Inferior parietal cortex (tissue), 1 donor: ENCODE data around the gene JMJD1C.
"Not testable (repeated sequence)": the region's sequence is repeated elsewhere in the genome, so short reads cannot be mapped to it uniquely, and the experiment has no call there.

Experiments used
- DNase-seq: peaks from one replicate; pipeline ENCODE4 v3.0.0-alpha.2; 2016; ENCODE audit errors: extremely low spot score

Gene JMJD1C

DNA sequence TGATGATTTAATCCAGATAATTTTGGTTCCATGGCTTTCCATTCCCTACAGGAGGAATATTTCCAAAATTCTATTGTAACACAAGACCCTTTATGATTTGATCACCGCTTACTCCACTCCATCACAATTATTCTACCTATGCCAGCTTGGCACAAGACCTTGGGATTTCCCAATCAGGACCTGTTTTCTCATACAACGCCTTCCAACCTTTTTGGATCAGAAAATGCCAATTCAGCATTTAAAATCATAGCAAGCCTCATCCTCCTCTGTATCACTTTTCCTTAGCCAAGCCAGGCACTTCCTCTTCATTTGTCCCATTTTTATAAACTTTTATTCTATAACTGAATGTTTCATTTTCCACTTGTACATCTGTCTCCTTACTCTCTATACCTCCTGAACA, 100.9 kb downstream of the JMJD1C start:
- DNase-seq: no peak

DNA sequence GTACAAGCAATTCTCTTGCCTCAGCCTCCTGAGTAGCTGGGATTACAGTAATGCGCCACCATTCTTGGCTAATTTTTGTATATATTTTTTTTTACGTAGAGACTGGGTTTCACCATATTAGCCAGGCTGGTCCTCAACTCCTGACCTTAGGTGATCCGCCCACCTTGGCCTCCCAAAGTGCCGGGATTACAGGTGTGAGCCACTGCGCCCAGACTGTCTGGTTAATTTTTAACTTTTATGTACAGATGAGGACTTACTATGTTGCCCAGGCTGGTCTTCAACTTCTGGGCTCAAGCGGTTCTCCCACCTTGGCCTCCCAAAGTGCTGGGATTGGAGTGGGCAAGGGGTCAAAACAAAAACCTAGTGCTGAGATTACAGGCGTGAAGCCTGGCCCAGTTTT, 101.8 kb downstream of the JMJD1C start:
- no peak for DNase-seq

DNA sequence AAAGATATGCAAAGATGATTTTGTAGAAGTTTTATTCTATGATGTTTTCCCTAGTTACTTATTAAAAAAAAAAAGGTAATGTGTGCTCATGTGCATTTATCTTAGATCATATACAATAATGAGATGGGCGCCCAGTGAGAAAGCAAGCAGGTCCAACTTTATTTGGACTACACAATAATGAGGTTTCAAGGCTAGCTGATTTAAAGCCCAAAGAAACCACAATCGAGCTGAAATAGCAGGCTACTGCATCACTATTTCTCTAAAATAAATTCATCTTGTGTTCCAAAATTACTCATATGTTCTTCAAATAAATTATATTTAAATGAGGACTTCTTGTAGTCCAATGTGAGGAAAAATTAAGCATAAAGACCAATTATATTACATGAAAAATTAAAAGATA, 110.1 kb downstream of the JMJD1C start:
- DNase-seq: no peak

DNA sequence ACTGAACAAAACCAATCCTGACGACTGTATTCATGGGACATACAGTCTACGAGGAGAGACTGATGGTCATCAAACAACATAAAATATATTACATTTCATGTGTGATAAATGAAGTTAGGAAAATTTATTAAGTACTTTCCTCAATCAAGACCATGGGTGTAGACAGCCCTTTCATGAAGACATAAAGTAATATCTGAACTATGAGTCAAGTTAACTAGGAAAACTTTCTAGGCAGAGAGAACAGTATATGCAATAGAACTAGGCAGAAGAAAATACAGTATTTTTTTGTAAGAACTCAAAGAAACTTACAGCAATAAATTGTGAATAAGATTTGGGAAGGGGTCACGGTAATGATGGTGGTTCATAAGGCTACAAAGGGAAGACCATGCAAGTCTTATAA, 112.8 kb downstream of the JMJD1C start:
- DNase-seq: no peak

DNA sequence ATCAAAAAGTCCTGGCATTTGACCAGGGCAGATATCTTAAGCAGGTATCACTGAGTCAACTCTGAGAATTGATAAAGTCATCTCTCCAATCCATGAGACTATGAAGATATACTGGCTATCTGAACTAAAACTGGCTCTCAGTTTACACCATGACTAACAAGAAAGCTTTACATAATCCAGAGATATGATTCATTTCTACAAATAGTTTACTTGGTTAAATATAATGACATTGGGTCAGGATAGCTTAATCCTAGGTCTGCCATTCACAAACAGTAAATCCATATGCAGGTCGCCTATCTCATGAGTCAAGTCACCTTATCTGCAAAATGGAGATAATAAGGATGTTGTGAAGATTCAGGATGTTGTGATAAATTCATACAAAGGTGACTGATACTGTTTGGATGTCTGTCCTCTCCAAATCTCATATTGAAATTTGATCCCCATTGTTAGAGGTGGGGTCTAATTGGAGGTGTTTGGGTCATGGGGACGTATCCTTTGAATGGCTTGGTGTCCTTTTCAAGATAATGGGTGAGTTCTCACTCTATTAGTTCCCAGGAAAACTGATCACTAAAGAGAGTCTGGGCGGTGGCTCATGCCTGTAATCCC, 117.4 kb downstream of the JMJD1C start:
- no peak for DNase-seq

DNA sequence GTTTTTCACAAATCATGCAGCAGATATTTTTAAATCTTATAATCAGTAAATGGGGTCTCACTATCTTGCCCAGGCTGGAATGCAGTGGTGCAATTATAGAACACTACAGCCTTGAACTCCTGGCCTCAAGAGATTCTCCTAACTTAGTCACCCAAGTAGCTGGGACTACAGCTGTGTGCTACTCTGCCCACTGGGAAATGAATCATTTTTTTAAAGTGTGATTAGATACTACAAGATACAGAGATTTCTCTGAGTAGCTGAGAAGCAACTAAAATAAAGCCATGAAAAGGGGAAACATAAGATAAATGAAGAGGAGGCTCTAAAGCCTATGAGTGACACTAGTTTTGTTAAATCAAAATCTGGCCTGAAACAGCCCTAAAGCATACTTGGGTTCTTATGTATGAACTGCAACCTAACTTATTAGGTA, 119.7 kb downstream of the JMJD1C start:
- DNase-seq: no peak

DNA sequence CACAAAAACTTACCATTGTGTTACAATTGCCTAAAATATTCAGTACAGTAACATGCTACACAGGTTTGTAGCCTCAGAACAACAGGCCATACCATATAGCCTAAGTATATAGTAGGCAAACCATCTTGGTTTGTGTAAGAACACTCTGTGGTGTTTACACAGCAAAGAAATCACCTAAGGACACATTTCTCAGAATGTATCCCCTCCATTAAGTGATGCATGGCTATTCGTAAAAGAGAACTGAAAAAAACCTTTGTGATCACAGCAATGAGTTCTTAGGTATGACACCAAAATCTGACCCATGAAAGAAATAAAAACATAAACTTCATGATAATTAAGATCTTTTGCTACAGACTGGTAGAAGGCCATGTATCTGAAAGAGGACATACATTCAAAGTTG, 121.5 kb downstream of the JMJD1C start:
- DNase-seq: no peak

DNA sequence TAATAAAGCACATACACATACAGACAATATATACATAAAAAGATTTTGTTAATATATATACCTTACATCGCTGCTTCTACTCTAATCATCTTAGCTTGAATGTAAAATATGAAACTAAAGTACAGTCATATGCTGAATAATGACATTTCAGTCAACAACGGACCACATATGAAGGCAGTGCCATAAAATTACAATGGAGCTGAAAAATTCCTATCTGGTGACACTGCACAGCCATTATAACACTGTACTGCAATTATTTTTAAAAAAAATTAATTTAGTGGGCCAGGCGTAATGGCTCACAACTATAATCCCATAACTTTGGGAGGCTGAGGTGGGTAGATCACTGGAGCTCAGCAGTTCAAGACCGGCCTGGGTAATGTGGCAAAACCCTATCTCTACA, 122.3 kb downstream of the JMJD1C start:
- no peak for DNase-seq

DNA sequence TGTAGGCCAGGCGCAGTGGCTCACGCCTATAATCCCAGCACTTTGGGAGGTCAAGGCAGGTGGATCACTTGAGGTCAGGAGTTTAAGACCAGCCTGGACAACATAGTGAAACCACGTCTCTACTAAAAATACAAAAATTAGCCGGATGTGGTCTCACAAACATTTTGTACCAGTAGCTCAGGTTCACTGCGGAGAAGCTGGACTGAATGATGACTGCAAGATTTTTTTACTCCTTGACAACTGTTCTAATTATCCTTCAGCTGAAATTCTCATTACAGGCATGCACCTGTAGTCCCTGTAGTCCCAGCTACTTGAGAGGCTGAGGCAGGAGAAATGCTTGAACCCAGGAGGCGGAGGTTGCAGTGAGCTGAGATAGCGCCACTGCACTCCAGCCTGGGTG, 126.1 kb downstream of the JMJD1C start:
- not testable (repeated sequence) for DNase-seq

DNA sequence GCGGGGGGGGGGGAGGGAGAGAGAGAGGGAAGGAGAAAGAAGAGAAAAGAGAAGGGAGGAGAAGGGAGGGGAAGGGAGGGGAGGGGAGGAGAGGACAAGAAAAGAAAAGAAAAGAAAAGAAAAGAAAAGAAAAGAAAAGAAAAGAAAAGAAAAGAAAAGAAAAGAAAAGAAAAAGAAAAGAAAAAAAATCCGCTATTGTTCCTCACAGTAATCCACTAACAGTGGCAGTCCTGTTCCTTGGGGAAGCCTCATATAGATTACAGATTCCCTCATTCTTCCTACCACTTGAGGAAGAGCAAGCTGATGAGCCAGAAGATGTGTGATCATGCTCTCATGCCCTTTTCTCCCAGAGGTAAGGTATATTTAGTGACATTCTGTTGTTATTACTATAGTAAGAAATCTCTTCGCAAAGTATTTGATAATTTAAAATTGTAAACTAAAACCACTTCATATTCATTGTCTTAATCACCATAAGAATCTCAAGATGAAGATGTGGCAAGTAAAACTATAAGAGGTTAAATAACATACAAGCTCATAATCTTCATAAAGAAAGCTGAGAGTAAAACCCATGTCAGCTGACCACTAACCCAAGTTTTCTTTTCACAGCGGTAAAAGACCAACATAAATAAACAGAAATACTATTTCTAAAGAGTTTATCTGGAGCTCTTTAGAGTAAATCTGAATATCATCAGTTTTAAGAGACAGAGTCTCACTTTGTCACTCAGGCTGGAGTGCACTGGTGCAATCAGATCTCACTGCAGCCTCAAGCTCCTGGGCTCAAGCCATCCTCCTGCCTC, 128.1 kb downstream of the JMJD1C start:
- no peak for DNase-seq

DNA sequence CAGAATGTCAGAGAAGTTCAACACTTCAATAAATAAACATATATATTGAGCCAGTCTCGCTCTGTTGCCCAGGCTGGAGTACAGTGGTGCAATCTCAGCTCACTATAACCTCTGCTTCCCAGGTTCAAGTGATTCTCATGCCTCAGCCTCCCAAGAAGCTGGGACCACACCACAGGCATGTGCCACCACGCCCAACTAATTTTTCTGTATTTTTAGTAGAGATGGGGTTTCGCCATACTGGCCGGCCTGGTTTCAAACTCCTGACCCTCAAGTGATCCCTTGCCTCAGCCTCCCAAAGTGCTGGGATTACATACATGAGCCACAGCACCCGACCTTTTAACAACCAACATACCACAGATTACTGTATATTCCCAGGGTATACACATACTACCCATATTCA, 134.2 kb downstream of the JMJD1C start:
- no peak for DNase-seq

DNA sequence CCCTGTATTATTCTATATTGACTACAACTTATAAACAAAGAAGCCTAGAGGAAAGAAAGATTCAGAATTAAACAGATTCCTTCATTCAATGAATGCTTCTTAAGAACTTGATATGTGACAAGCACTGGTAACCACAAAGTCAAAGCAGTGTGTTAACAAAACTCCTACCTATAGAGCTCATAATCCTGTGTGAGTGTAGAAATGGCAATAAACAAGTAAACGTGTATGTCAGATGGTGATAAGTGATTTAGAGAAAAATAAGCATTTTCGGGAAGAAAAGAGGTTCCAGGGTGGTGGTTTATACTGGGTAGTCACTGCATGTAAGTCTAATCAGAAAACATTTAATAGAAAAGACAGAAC, 141.3 kb downstream of the JMJD1C start:
- no peak for DNase-seq

DNA sequence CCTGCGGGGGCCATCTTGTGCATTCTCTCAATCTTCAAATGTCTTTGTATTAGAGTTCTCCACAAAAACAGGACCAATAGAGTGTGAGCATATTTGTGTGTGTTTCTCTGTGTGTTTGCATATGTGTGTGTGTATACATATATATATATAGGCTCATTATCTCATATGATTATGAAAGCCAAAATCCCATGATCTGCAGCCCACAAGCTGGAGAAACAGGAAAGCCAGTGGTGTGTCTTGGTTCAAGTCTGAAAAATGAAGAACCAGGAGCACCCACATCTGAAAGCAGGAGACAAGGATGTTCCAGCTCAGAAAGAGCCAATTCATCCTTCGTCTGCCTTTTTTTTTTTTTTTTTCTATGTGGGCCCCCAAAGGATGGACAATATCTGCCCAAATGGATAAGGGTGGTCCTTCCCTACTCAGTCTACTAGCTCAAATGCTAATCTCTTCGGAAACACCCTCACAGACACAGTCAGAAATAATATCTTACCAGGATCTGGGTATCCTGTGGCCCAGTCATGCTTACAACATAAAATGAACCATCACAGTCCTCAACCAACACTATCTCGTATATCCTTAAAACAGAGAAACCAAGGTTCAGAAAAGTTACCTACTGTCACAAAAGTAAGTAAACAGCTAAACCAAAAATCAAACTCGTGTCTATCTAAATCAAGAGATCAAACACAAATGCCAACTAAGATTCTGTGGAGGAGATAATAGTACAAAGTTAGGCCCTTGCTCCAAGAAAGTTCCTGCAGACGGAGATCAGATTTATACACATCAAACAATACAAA, 141.9 kb downstream of the JMJD1C start:
- no peak for DNase-seq

DNA sequence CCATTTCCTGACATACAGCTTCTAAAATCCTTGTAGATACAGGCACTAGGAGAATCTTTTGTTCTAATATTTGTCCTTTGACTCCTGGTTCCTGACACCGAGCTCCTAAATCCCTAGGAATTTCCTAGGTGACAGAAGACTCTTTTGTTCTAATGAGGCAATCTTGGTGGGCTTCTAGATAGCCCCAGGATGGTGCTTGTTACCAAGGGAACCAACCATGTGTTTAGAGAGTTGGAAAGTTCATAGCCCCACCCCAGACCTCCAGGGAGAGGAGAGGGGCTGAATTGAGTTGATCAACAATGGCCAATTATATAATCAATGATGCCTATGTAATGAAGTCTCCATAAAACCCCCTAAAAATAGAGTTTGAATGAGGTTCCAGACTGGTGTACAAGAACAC, 145.1 kb downstream of the JMJD1C start:
- DNase-seq: no peak

DNA sequence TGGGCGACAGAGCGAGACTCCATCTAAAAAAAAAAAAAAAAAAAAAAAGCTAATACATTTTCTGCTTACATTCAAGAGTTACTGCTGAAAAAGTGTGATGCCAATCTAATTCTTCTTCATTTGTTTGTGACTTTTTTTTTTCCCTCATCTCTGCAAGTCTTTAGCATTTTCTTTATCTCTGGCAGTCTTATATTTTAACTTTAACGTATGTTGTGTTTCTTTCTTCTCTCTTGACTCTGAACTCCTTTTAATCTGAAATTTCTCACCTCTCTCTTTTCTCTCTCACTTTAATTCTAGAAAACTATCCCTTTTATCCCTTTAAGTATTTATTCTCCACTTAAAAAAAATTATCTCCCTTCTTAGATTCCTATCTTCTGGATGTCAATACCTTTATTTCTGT, 146.5 kb downstream of the JMJD1C start:
- DNase-seq: no peak

DNA sequence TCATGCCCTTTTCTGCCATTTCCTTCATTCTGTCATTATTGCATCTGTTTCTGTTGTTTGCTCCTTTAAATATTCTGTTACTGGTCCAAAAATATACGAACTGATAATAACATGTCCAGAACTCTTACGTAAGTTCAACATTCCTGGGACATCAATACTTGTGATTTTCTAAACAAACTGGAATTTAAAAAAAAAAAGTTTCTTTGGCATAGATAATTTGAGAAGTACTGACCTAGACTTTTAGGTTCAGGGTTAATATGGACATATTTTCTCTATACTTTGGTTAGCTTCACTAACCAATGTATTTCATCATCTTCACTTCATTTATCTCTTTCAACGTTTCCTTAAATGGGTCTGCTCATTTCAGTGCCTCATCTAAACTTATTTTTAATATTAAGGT, 147.3 kb downstream of the JMJD1C start:
- no peak for DNase-seq

DNA sequence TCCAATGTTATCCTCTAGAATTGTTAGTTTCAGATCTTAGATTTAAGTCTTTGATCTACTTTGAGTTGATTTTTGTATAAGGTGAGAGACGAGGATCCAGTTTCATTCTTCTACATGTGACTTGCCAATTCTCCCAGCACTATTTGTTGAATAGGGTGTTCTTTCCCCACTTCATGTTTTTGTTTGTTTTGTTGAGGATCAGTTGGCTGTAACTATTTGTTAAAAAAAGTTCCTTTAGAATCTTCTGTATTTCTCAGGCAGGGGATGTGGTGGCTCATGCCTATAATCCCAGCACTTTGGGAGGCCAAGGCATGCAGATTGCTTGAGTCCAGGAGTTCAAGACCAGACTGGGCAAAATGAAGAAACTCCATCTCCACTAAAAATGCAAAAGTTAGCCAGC, 151.8 kb downstream of the JMJD1C start:
- DNase-seq: no peak

DNA sequence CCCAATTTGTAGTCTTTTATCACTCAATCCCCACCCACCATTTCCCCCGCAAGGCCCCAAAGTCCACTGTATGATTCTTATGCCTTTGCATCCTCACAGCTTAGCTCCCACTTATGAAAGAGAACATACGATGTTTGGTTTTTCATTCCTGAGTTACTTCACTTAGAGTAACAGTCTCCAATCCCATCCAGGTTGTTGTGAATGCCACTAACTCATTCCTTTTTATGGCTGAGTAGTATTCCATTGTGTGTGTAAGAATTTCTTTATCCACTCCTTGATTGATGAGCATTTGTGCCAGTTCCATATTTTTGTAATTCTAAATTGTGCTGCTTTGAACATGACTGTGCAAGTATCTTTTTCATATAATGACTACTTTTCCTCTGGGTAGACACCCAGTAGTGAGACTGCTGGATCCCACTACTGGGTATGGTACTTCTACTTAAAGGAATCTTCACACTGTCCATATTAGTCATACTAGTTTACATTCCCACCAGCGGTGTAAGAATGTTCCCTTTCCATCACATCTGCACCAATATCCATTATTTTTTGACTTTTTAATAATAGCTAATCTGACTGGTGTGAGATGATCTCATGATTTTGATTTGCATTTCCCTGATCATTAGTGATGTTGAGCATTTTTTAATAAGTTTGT, 152.6 kb downstream of the JMJD1C start:
- DNase-seq: no peak

DNA sequence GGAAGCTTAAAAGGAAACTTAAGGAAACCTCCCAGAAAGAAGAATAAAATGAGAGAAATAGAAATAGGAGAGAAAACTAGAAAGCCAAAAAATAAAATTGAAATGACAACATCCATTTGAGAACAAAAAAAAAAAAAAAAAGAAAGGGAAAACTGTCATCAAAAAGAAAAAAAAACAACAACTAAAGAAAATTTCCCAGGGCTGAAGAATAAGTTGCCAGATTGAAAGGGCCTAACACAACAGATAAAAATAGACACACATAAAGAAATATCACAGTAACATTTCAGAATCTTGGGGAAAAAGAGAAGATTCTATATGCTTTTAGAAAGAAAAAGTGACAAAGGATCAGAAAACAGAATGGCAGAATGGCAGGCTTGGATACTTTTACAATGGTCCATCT, 157.1 kb downstream of the JMJD1C start:
- no peak for DNase-seq

DNA sequence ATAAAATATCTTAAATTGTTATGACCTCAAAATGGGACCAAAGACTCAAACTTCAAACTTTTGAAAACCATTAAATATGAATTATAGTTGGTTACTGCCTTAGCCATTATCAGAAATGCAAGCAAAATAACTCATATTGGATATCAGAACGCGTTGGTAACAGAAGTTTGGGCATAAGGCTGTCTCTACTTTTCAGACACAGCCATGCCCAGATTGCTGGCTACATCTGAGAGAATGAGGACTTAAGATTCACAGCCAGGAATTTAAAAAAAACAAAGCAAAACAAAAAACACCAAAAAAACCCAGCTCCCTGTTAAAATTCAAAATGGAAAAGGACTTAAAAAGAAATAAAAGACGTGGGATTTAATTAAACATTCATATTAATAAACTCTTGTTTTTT, 161.6 kb downstream of the JMJD1C start:
- DNase-seq: no peak

DNA sequence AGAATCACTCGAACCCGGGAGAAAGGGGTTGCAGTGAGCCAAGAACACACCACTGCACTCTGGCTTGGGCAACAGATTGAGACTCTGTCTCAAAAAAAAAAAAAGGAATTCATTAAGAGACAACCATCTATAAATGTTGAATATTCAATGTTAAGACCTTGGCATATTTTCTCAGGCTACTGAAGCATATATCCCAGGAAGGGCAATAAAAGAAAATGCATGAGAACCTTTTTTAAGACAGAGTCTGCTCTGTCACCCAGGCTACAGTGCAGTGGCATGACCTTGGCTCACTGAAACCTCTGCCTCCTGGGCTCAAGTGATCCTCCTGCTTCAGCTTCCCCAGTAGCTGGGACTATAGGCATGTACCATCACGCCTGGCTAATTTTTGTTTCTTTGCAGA, 165.0 kb downstream of the JMJD1C start:
- no peak for DNase-seq

DNA sequence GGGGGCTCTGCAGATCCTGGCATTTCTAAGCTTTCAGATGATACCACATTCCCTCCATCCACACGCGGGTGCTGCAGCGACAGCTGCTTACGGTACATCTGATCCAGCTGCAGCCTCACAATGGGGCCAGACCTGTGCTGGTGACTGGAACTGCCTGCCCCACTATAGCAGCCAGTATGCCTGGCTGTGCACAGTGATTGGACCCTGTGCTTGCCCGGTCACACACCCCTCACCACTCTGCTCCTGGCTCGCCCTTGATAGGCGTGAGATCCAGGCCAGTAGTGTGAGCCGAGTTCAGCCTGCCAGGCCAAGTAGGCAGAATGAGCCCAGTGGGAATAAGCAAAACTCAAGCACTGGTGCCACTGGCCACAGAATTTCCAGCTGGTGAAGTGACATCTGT, 167.8 kb downstream of the JMJD1C start:
- no peak for DNase-seq

DNA sequence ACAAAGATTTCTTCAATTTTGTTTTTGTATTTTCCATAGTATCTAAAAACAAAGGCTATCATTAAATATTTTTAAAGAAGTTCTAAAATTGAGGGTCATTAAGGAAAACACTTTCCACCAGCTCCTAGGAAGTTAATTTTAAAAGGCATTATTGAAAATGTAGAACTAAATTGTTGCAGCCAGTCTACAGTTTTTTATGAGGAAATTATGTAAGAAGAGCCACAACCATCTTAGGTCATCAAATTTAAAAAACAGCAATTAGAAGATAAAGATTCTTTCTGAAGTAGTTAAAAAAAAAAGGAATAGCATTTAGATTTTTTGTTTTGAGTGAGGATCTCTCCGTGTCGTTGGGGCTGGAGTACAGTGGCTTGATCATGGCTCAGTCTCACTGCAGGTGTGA, 171.0 kb downstream of the JMJD1C start:
- DNase-seq: no peak
